Esophagus muscularis mucosa (tissue), 3 donors: ENCODE measurements around the gene TGFBRAP1.

Source experiments
- CTCF ChIP-seq, 3 experiments: fragments of 200-600 bp in 2 of 3; fragments of 450-650 bp in 1 of 3; sonication (generic) in 2 of 3; IDR thresholded peaks; one replicate each; pipeline ENCODE4 v1.5.1; 2017 to 2019; ENCODE audit warnings: antibody characterized with exemption in 3 of 3, mild to moderate bottlenecking in 2 of 3, moderate library complexity in 1 of 3
- POLR2AphosphoS5 ChIP-seq, 2 donors: sonication (generic); formaldehyde crosslinking; IDR thresholded peaks; one replicate each; pipeline ENCODE4 v1.6.1; 2017; ENCODE audit warnings: antibody characterized with exemption in 2 of 2

GRCh38 chr2:105358593-105358992 lies 29.1 kb upstream of the TGFBRAP1 start:
- no peak for TF ChIP-seq CTCF (IDR thresholded peaks at IDR 0.05)
- TF ChIP-seq POLR2AphosphoS5 (IDR thresholded peaks at IDR 0.05): no peak
